ENCODE results near the gene ANKRD40.
"Not testable (repeated sequence)": the region's sequence is repeated elsewhere in the genome, so short reads cannot be mapped to it uniquely, and the experiment has no call there.

ANKRD40 gene

DNA sequence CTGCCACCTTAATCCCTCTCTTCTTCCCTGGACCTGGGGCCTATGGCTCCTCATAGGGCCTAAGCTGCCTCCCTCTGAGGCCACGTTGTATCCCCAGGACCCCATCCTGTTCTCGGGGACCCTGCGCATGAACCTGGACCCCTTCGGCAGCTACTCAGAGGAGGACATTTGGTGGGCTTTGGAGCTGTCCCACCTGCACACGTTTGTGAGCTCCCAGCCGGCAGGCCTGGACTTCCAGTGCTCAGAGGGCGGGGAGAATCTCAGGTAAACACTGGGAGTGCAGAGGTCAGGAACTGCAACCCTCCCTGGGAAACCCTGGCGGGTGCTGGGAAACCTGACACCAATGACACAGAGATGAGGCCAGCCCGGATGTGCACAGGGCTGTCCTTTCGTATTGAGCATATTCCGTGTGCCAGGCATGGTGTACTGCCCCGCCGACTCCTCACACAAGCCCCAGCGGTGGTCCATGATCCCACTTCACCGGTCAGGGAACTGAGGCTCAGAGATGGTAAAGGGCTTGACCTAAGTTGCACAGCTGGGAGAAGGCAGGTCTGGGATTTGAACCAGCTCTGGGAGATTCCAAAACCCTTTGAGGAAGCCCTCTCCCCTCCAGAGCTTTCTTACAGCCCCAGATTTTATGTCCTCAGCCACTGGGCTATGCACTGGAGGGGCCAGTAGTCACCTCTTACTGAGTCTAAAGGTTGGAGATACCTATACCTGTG, 22.9 kb downstream of the ANKRD40 start:
- Mint-ChIP-seq H3K4me1 (ENCODE audit: low read depth) (peaks cover 4% of the 10 kb centered on the region), H3K27ac (no peak overlapping the region), H3K36me3 (ENCODE audit: low read depth) (no peaks in the 10 kb centered on the region), H3K9me3 (no peaks in the 10 kb centered on the region), H3K4me3 (no peak overlapping the region), H3K27me3 (peaks cover 15% of the 10 kb centered on the region)
- no peak for DNase-seq

DNA sequence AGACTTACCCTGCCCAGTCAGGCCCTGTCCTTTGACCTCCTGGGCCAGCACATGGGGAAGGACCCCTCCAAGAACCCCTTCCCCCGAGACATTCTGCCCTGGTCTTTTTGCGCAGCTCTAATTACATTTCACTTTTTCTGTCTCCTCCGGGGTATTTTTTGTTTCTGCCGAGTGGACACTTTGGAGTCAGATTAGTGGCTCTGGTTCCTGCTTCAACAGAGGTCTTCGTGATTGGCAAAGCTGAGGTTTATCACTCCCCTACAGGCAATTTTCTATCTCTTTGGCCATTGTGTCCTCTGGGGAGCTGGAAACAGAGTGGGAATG, 23.5 kb downstream of the ANKRD40 start:
- Mint-ChIP-seq H3K4me3 (no peak overlapping the region), H3K36me3 (ENCODE audit: low read depth) (no peaks in the 10 kb centered on the region), H3K4me1 (ENCODE audit: low read depth) (peaks cover 4% of the 10 kb centered on the region), H3K27ac (no peak overlapping the region), H3K27me3 (peaks cover 15% of the 10 kb centered on the region), H3K9me3 (no peaks in the 10 kb centered on the region)
- DNase-seq = no peak

- H3K27ac Mint-ChIP-seq = no peak overlapping the region
- no peak for DNase-seq
- H3K4me3 Mint-ChIP-seq = no peak overlapping the region
- H3K27me3 Mint-ChIP-seq = peaks cover 19% of the 10 kb centered on the region
- H3K9me3 Mint-ChIP-seq = no peaks in the 10 kb centered on the region
- H3K4me1 Mint-ChIP-seq (ENCODE audit: low read depth) = peaks cover 4% of the 10 kb centered on the region
- no peaks in the 10 kb centered on the region for H3K36me3 Mint-ChIP-seq (ENCODE audit: low read depth)
Measured at GRCh38 chr17:50683434-50684287, 24.1 kb downstream of the ANKRD40 start.

GRCh38 chr17:50682938-50683337, 24.8 kb downstream of the ANKRD40 start:
- no peak for DNase-seq
- Mint-ChIP-seq H3K4me1 (ENCODE audit: low read depth) (peaks cover 4% of the 10 kb centered on the region), H3K27ac (no peak overlapping the region), H3K27me3 (peaks cover 19% of the 10 kb centered on the region), H3K4me3 (no peak overlapping the region), H3K9me3 (no peaks in the 10 kb centered on the region), H3K36me3 (ENCODE audit: low read depth) (no peaks in the 10 kb centered on the region)

DNA sequence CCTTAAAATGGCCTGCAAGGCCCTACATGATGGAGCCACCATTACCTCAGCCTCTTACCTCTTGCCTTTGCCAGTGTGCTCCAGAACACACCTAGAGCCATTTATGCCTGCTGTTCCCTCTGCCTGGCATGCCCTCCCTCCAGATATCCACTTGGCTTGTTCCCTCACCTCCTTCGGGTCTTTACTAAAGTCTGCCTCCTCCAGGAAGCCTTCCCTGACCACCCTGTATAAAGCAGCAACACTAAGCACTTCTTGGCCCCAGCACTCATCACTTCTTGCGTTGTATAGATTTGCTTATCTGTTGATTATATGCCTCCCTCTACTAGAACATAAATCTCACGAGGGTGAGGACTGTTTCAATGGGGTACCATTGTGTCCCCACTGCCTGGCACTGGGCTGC, 25.3 kb downstream of the ANKRD40 start:
- H3K27ac Mint-ChIP-seq = no peak overlapping the region
- H3K36me3 Mint-ChIP-seq (ENCODE audit: low read depth) = no peaks in the 10 kb centered on the region
- H3K27me3 Mint-ChIP-seq = peaks cover 19% of the 10 kb centered on the region
- no peak overlapping the region for H3K4me3 Mint-ChIP-seq
- DNase-seq = no peak
- peaks cover 4% of the 10 kb centered on the region for H3K4me1 Mint-ChIP-seq (ENCODE audit: low read depth)
- H3K9me3 Mint-ChIP-seq = no peaks in the 10 kb centered on the region

- DNase-seq = no peak
- Mint-ChIP-seq H3K27me3 (peaks cover 23% of the 10 kb centered on the region), H3K9me3 (no peaks in the 10 kb centered on the region), H3K27ac (no peak overlapping the region), H3K4me3 (no peak overlapping the region), H3K4me1 (ENCODE audit: low read depth) (peaks cover 4% of the 10 kb centered on the region), H3K36me3 (ENCODE audit: low read depth) (no peaks in the 10 kb centered on the region)
Measured at GRCh38 chr17:50681263-50682200, 26.2 kb downstream of the ANKRD40 start.

DNA sequence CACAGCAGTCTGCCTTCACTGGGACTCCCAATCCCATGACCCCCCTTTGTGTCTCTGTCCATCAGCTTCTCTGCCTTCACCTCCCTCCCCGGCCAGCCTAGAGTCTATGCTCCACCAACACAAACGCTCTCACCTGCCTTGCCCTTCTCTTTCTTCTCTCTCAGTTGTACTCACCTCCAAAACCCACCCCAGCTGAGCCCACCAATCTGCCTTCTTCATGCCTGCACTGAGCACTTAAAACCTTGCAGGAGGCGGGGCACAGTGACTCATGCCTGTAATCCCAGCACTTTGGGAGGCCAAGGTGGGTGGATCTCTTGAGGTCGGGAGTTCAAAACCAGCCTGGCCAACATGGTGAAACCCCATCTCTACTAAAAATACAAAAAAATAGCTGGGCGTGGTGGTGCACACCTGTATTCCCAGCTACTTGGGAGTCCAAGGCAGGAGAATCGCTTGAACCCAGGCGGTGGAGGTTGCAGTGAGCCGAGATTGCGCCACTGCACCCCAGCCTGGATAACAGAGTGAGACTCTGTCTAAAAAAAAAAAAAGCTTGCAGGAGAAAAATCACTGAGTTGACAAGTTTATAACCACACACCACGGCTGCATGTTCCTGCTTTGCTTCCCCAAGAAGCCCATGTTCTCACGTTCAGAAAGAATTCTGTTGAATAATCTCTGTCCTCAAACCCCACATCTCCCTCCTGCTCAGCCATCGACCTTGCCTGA, 27.0 kb downstream of the ANKRD40 start:
- H3K4me3 Mint-ChIP-seq; H3K9me3 Mint-ChIP-seq; DNase-seq; H3K27ac Mint-ChIP-seq; H3K36me3 Mint-ChIP-seq (ENCODE audit: low read depth); H3K4me1 Mint-ChIP-seq (ENCODE audit: low read depth): not testable (repeated sequence)
- peaks cover 23% of the 10 kb centered on the region for H3K27me3 Mint-ChIP-seq

- no peaks in the 10 kb centered on the region for H3K36me3 Mint-ChIP-seq (ENCODE audit: low read depth)
- H3K27ac Mint-ChIP-seq = no peak overlapping the region
- peaks cover 23% of the 10 kb centered on the region for H3K27me3 Mint-ChIP-seq
- DNase-seq = no peak
- H3K4me3 Mint-ChIP-seq = no peak overlapping the region
- no peaks in the 10 kb centered on the region for H3K9me3 Mint-ChIP-seq
- H3K4me1 Mint-ChIP-seq (ENCODE audit: low read depth) = peaks cover 4% of the 10 kb centered on the region
Measured at GRCh38 chr17:50680126-50680525, 27.6 kb downstream of the ANKRD40 start.

- Mint-ChIP-seq H3K36me3 (ENCODE audit: low read depth) (no peaks in the 10 kb centered on the region), H3K4me3 (no peak overlapping the region), H3K9me3 (no peaks in the 10 kb centered on the region), H3K27me3 (peaks cover 23% of the 10 kb centered on the region), H3K4me1 (ENCODE audit: low read depth) (peaks cover 4% of the 10 kb centered on the region), H3K27ac (no peak overlapping the region)
- DNase-seq = no peak
Measured at GRCh38 chr17:50679008-50679544, 28.6 kb downstream of the ANKRD40 start.

DNA sequence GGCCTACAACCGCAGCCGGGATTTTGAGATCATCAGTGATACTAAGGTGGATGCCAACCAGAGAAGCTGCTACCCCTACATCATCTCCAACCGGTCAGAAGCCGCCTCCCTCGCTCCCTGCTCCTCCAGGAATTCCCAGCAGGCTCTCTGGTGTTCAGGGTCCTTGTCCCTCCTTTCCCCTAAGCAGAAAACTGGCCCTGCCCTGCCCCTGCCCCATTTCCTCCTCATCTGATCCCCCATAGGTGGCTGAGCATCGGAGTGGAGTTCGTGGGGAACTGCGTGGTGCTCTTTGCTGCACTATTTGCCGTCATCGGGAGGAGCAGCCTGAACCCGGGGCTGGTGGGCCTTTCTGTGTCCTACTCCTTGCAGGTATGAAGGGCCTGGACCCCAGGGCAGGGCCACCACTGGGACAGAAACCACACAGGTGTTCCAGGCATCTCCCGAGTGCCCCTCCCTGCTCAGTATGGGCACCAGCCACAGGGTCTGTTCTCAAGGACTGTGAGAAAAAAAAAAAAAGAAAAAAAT, 29.8 kb downstream of the ANKRD40 start:
- H3K4me1 Mint-ChIP-seq (ENCODE audit: low read depth) = peaks cover 4% of the 10 kb centered on the region
- H3K36me3 Mint-ChIP-seq (ENCODE audit: low read depth) = no peaks in the 10 kb centered on the region
- H3K27me3 Mint-ChIP-seq = peaks cover 23% of the 10 kb centered on the region
- no peak overlapping the region for H3K27ac Mint-ChIP-seq
- H3K4me3 Mint-ChIP-seq = no peak overlapping the region
- H3K9me3 Mint-ChIP-seq = no peaks in the 10 kb centered on the region
- DNase-seq = no peak

GRCh38 chr17:50676065-50676975, 31.4 kb downstream of the ANKRD40 start:
- H3K27me3 Mint-ChIP-seq = peaks cover 18% of the 10 kb centered on the region
- no peak overlapping the region for H3K27ac Mint-ChIP-seq
- H3K4me1 Mint-ChIP-seq (ENCODE audit: low read depth) = peaks cover 3% of the 10 kb centered on the region
- no peak overlapping the region for H3K4me3 Mint-ChIP-seq
- H3K9me3 Mint-ChIP-seq = no peaks in the 10 kb centered on the region
- H3K36me3 Mint-ChIP-seq (ENCODE audit: low read depth) = no peaks in the 10 kb centered on the region
- DNase-seq = no peak

DNA sequence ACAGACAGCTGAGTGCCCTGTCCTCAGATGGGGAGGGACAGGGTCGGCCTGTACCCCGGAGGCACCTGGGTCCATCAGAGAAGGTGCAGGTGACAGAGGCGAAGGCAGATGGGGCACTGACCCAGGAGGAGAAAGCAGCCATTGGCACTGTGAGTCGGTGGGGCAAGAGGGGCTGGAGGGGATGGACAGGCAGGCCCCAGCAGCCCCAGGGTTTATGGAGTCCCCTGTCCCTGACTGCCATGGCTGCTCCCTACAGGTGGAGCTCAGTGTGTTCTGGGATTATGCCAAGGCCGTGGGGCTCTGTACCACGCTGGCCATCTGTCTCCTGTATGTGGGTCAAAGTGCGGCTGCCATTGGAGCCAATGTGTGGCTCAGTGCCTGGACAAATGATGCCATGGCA, 32.1 kb downstream of the ANKRD40 start:
- no peak overlapping the region for H3K27ac Mint-ChIP-seq
- no peaks in the 10 kb centered on the region for H3K9me3 Mint-ChIP-seq
- peaks cover 15% of the 10 kb centered on the region for H3K27me3 Mint-ChIP-seq
- H3K4me1 Mint-ChIP-seq (ENCODE audit: low read depth) = no peaks in the 10 kb centered on the region
- no peaks in the 10 kb centered on the region for H3K36me3 Mint-ChIP-seq (ENCODE audit: low read depth)
- DNase-seq = no peak
- no peak overlapping the region for H3K4me3 Mint-ChIP-seq

DNA sequence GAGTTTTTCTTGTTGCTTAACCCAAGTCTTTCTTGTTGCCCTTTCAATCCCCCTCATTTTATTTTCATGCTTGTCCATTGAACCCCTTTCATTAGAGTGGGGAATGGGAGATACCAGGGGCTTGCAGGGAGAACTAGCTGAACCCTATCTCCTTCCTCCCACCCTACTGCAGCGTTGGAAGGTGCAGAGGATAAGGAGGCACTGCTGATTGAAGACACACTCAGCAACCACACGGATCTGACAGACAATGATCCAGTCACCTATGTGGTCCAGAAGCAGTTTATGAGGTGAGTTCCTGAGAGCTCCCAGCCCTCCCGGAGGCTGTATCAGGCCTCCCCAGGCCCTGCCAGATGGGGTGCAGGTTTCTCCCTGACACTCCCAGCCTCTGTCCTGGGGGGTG, 32.5 kb downstream of the ANKRD40 start:
- no peak for DNase-seq
- no peaks in the 10 kb centered on the region for H3K4me1 Mint-ChIP-seq (ENCODE audit: low read depth)
- H3K27me3 Mint-ChIP-seq = peaks cover 11% of the 10 kb centered on the region
- H3K36me3 Mint-ChIP-seq (ENCODE audit: low read depth) = no peaks in the 10 kb centered on the region
- H3K9me3 Mint-ChIP-seq = no peaks in the 10 kb centered on the region
- no peak overlapping the region for H3K4me3 Mint-ChIP-seq
- no peak overlapping the region for H3K27ac Mint-ChIP-seq

Data from activated T-cell treated with anti-CD3 and anti-CD28 coated beads, Interleukin-2, amount 50 U/mL, for 24 hours (primary cell).